Activated naive CD4-positive, alpha-beta T cell treated with anti-CD3 and anti-CD28 coated beads for 36 hours (primary cell): ENCODE data around the gene COL4A2. TPM values are rescaled to one million over a fixed set of nuclear protein-coding genes. Genes with fewer than 3 reads are reported as not detected.

ENCODE experiments used
- CTCF ChIA-PET: fragments of 350-600 bp; sonication (Branson Sonifier 250); formaldehyde crosslinking; loops from one replicate; lab custom pipeline; 2021; ENCODE audit warnings: antibody characterized with exemption; lab: Charles Lee
- DNase-seq: peaks from one replicate; pipeline ENCODE4 v3.0.0-alpha.2; 2020
- H3K27ac Mint-ChIP-seq: one replicate; pipeline ENCODE4 v1.8.0; 2021; ENCODE audit warnings: mild to moderate bottlenecking, mixed read lengths
- H3K27me3 Mint-ChIP-seq: one replicate; pipeline ENCODE4 v1.8.0; 2021; ENCODE audit warnings: low read depth, mixed read lengths
- H3K36me3 Mint-ChIP-seq: one replicate; pipeline ENCODE4 v1.8.0; 2021; ENCODE audit warnings: low read depth, mixed read lengths
- H3K4me1 Mint-ChIP-seq: one replicate; pipeline ENCODE4 v1.8.0; 2021; ENCODE audit warnings: low read depth, mixed read lengths
- H3K4me3 Mint-ChIP-seq: one replicate; pipeline ENCODE4 v1.8.0; 2021; ENCODE audit warnings: mild to moderate bottlenecking, moderate library complexity, mixed read lengths
- H3K9me3 Mint-ChIP-seq: one replicate; pipeline ENCODE4 v1.8.0; 2021; ENCODE audit warnings: mixed read lengths
- intact Hi-C: fragments of 100-400 bp; cut with micrococcal nuclease; formaldehyde crosslinking; loops from one replicate; pipeline ENCODE4 v1.15.1; 2023
- total RNA-seq, 2 experiments: library from RNA; stranded (reverse); gene quantifications; one replicate each; pipeline ENCODE4 v1.2.3, GENCODE V29; 2021

The COL4A2 gene
- total RNA-seq, 2 experiments from 2014 or later = not detected

GRCh38 chr13:110413016-110413675 is 106.1 kb downstream of the COL4A2 start:
- Mint-ChIP-seq H3K36me3 (no peaks in the 10 kb centered on the region), H3K27me3 (peaks cover 73% of the 10 kb centered on the region), H3K4me1 (peaks cover 7% of the 10 kb centered on the region), H3K27ac (no peak overlapping the region), H3K4me3 (no peak overlapping the region), H3K9me3 (no peaks in the 10 kb centered on the region)
- intact Hi-C loops = loop anchor here (2.0 to 5.0 kb wide), 3 partner anchors 138 to 1451 kb away; no protein-coding TSS in a partner anchor
- DNase-seq = no peak
- CTCF ChIA-PET = interaction anchor here (3.3 to 3.6 kb wide), 2 partner anchors 189 to 192 kb away, joined by 13 to 33 read pairs; no protein-coding TSS in a partner anchor

- no peak overlapping the region for H3K27ac Mint-ChIP-seq
- H3K27me3 Mint-ChIP-seq = peaks cover 74% of the 10 kb centered on the region
- CTCF ChIA-PET = interaction anchor here (0.7 kb wide), 1 partner anchor 397 kb away, joined by 3 read pairs; no protein-coding TSS in a partner anchor
- no peak for DNase-seq
- H3K4me1 Mint-ChIP-seq = peaks cover 7% of the 10 kb centered on the region
- no peaks in the 10 kb centered on the region for H3K9me3 Mint-ChIP-seq
- intact Hi-C loops = loop anchor here (2.0 to 5.0 kb wide), 3 partner anchors 139 to 1451 kb away; no protein-coding TSS in a partner anchor
- H3K36me3 Mint-ChIP-seq = no peaks in the 10 kb centered on the region
- no peak overlapping the region for H3K4me3 Mint-ChIP-seq
Observed at GRCh38 chr13:110413676-110414040, 106.6 kb downstream of the COL4A2 start.

- Mint-ChIP-seq H3K9me3 (no peaks in the 10 kb centered on the region), H3K4me1 (peaks cover 7% of the 10 kb centered on the region), H3K4me3 (no peak overlapping the region), H3K27me3 (peaks cover 76% of the 10 kb centered on the region), H3K36me3 (no peaks in the 10 kb centered on the region), H3K27ac (no peak overlapping the region)
- no peak for DNase-seq
- CTCF ChIA-PET = interaction anchor here (0.7 kb wide), 1 partner anchor 398 kb away, joined by 3 read pairs; no protein-coding TSS in a partner anchor
- intact Hi-C loops = loop anchor here (5.0 kb wide), 1 partner anchor 1452 kb away; no protein-coding TSS in a partner anchor
Observed at GRCh38 chr13:110414283-110414682, 107.2 kb downstream of the COL4A2 start.

- Mint-ChIP-seq H3K4me1 (peaks cover 7% of the 10 kb centered on the region), H3K4me3 (no peak overlapping the region), H3K9me3 (no peaks in the 10 kb centered on the region), H3K36me3 (no peaks in the 10 kb centered on the region), H3K27me3 (peaks cover 78% of the 10 kb centered on the region), H3K27ac (no peak overlapping the region)
- intact Hi-C loops = loop anchor here (5.0 kb wide), 1 partner anchor 1453 kb away; no protein-coding TSS in a partner anchor
- DNase-seq = no peak
- CTCF ChIA-PET = no interaction called here
Observed at GRCh38 chr13:110414931-110415330, 107.8 kb downstream of the COL4A2 start.

- H3K9me3 Mint-ChIP-seq = no peaks in the 10 kb centered on the region
- CTCF ChIA-PET = interaction anchor here (1.1 kb wide), 1 partner anchor 193 kb away, joined by 3 read pairs; no protein-coding TSS in a partner anchor
- no peak overlapping the region for H3K27ac Mint-ChIP-seq
- peaks cover 78% of the 10 kb centered on the region for H3K27me3 Mint-ChIP-seq
- no peak overlapping the region for H3K4me3 Mint-ChIP-seq
- intact Hi-C loops = no loop called here
- H3K4me1 Mint-ChIP-seq = peaks cover 7% of the 10 kb centered on the region
- H3K36me3 Mint-ChIP-seq = no peaks in the 10 kb centered on the region
- peak; percentile 46 for DNase-seq
Observed at GRCh38 chr13:110415669-110416068, 108.6 kb downstream of the COL4A2 start.

GRCh38 chr13:110416131-110417025 is 109.3 kb downstream of the COL4A2 start:
- Mint-ChIP-seq H3K4me1 (peaks cover 14% of the 10 kb centered on the region), H3K36me3 (no peaks in the 10 kb centered on the region), H3K4me3 (no peak overlapping the region), H3K27me3 (peaks cover 80% of the 10 kb centered on the region), H3K9me3 (no peaks in the 10 kb centered on the region), H3K27ac (no peak overlapping the region)
- CTCF ChIA-PET = interaction anchor here (1.1 kb wide), 1 partner anchor 194 kb away, joined by 3 read pairs; no protein-coding TSS in a partner anchor
- no peak for DNase-seq
- intact Hi-C loops = no loop called here

- H3K9me3 Mint-ChIP-seq = no peaks in the 10 kb centered on the region
- peaks cover 76% of the 10 kb centered on the region for H3K27me3 Mint-ChIP-seq
- no peak overlapping the region for H3K4me3 Mint-ChIP-seq
- no peaks in the 10 kb centered on the region for H3K36me3 Mint-ChIP-seq
- no peak overlapping the region for H3K27ac Mint-ChIP-seq
- DNase-seq = no peak
- CTCF ChIA-PET = interaction anchor here (1.3 kb wide), 1 partner anchor 197 kb away, joined by 4 read pairs; no protein-coding TSS in a partner anchor
- intact Hi-C loops = no loop called here
- peaks cover 23% of the 10 kb centered on the region for H3K4me1 Mint-ChIP-seq
Observed at GRCh38 chr13:110418944-110419343, 111.9 kb downstream of the COL4A2 start.

GRCh38 chr13:110419381-110419791 is 112.3 kb downstream of the COL4A2 start:
- Mint-ChIP-seq H3K4me3 (no peak overlapping the region), H3K36me3 (no peaks in the 10 kb centered on the region), H3K4me1 (peaks cover 23% of the 10 kb centered on the region), H3K9me3 (no peaks in the 10 kb centered on the region), H3K27me3 (peaks cover 76% of the 10 kb centered on the region), H3K27ac (no peak overlapping the region)
- intact Hi-C loops = no loop called here
- no peak for DNase-seq
- CTCF ChIA-PET = interaction anchor here (1.3 kb wide), 1 partner anchor 197 kb away, joined by 4 read pairs; no protein-coding TSS in a partner anchor

- no peak for DNase-seq
- Mint-ChIP-seq H3K36me3 (no peaks in the 10 kb centered on the region), H3K4me1 (peaks cover 23% of the 10 kb centered on the region), H3K9me3 (no peaks in the 10 kb centered on the region), H3K4me3 (no peak overlapping the region), H3K27ac (no peak overlapping the region), H3K27me3 (peaks cover 80% of the 10 kb centered on the region)
- CTCF ChIA-PET = no interaction called here
- intact Hi-C loops = loop anchor here (5.0 kb wide), 2 partner anchors 633 to 1258 kb away; partner anchors contain the start of gene IRS2
Observed at GRCh38 chr13:110419946-110420345, 112.9 kb downstream of the COL4A2 start.

- Mint-ChIP-seq H3K27me3 (peaks cover 84% of the 10 kb centered on the region), H3K27ac (no peak overlapping the region), H3K36me3 (no peaks in the 10 kb centered on the region), H3K4me3 (no peak overlapping the region), H3K4me1 (peaks cover 23% of the 10 kb centered on the region), H3K9me3 (no peaks in the 10 kb centered on the region)
- intact Hi-C loops = loop anchor here (1.0 to 5.0 kb wide), 3 partner anchors 282 to 1258 kb away; partner anchors contain the start of gene IRS2
- CTCF ChIA-PET = no interaction called here
- DNase-seq = no peak
Observed at GRCh38 chr13:110420626-110421025, 113.5 kb downstream of the COL4A2 start.

- no peak for DNase-seq
- H3K9me3 Mint-ChIP-seq = no peaks in the 10 kb centered on the region
- CTCF ChIA-PET = no interaction called here
- no peak overlapping the region for H3K4me3 Mint-ChIP-seq
- peaks cover 23% of the 10 kb centered on the region for H3K4me1 Mint-ChIP-seq
- peaks cover 84% of the 10 kb centered on the region for H3K27me3 Mint-ChIP-seq
- H3K36me3 Mint-ChIP-seq = no peaks in the 10 kb centered on the region
- no peak overlapping the region for H3K27ac Mint-ChIP-seq
- intact Hi-C loops = loop anchor here (1.0 to 5.0 kb wide), 3 partner anchors 283 to 1259 kb away; partner anchors contain the start of gene IRS2
Observed at GRCh38 chr13:110421061-110421460, 114.0 kb downstream of the COL4A2 start.
